HepG2 (cell line): Measurements from ENCODE around the gene ASIC3.

Source experiments
- ATF2 ChIP-seq: sonication (generic); formaldehyde crosslinking; IDR thresholded peaks from 2 replicates; pipeline ENCODE4 v1.4.0; 2020; ENCODE audit warnings: missing genetic modification reagents
- CCDC6 ChIP-seq: sonication (generic); formaldehyde crosslinking; IDR thresholded peaks from 2 replicates; pipeline ENCODE4 v1.8.1; 2022; ENCODE audit warnings: mild to moderate bottlenecking, missing genetic modification reagents, moderate library complexity
- CHD2 ChIP-seq: IDR thresholded peaks from 2 replicates; pipeline ENCODE4 v1.6.1; 2011; ENCODE audit warnings: low read depth, low read length, improper control_type of control experiment
- CTCF ChIP-seq: sonication (generic); formaldehyde crosslinking; IDR thresholded peaks from 2 replicates; pipeline ENCODE4 v1.5.0; 2020; ENCODE audit warnings: mild to moderate bottlenecking, missing genetic modification reagents, moderate library complexity
- PHF21A ChIP-seq: sonication (generic); formaldehyde crosslinking; IDR thresholded peaks from 2 replicates; pipeline ENCODE4 v1.5.0; 2020; ENCODE audit warnings: mild to moderate bottlenecking, missing genetic modification reagents
- USF2 ChIP-seq, 2 experiments: sonication (generic) in 1 of 2; formaldehyde crosslinking in 1 of 2; IDR thresholded peaks; 2 replicates each; pipeline versions ENCODE4 v1.5.1 to v1.6.1; 2011 to 2020; ENCODE audit warnings: borderline replicate concordance in 1 of 2, low read depth in 1 of 2, low read length in 1 of 2, mild to moderate bottlenecking in 1 of 2, missing genetic modification reagents in 1 of 2, moderate library complexity in 1 of 2
- ZSCAN30 ChIP-seq: sonication (generic); formaldehyde crosslinking; IDR thresholded peaks from 2 replicates; pipeline ENCODE4 v1.5.0; 2020; ENCODE audit warnings: mild to moderate bottlenecking, missing genetic modification reagents

GRCh38 chr7:151063212-151063561 is 14.9 kb downstream of the ASIC3 start:
- TF ChIP-seq ZSCAN30 (CRISPR knock-in tag) (no peak), PHF21A (CRISPR knock-in tag) (no peak), CCDC6 (CRISPR knock-in tag) (no peak), USF2 (IDR thresholded peaks at IDR 0.05; ENCODE audit: low read depth, low read length) (no peak), USF2 (CRISPR knock-in tag; IDR thresholded peaks at IDR 0.05; ENCODE audit: borderline replicate concordance) (no peak), ATF2 (CRISPR knock-in tag) (no peak), CTCF (CRISPR knock-in tag) (no peak), CHD2 (no peak)
